Measurements from ENCODE around the gene PSD4. TPM values are rescaled to one million over a fixed set of nuclear protein-coding genes. Genes with fewer than 3 reads are reported as not detected.

The PSD4 gene
- total RNA-seq (2021) = 1.0 and 1.5 TPM in 2 replicates
- long read RNA-seq = 0 reads

DNA sequence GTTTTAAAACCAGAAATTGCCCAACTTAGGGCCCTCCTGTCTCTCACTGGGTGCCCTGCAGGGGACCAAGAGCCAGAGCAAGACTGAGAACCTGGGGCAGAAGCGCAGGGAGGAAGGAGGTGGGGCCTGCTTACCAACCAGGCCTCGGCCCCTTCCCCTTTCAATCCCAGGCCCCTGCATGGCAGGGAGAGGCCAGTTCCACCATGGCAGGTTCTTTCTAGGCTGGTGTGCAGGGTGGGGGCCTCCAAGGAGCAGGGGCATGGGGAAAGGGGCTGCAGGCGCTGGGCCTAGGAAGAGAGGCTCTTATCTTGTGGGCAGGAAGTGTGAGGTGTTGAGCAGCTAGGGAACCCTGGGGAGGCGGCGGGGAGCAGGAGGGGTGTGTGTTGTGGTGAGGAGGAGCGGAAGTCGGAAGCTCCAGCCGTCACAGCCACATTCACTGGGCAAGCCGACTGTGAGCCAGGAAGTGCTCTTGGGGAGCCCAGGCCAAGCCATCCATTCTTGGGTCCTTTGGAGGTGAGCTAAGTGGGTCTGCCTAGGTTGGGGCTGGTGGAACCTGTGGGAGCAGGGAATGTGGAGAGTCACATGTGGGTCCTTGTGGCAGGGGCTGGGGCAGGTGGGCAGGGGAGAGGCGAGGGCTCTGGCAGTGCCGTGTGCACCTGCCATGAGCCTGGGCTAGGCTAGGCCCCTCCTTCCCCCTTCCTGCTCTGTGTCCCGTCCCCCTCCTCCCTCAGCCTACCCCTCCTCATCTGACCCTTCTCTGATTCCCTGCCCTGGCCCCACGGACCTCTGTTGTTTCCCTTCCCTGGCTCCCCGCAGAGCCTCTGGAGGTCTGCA lies at the start of gene PSD4:
Gene PSD4, plus strand, starts transcription at position 430 of the 834 bp plus-strand sequence. CDS start 8,486 bp downstream, outside the sequence.
- no peak within 1 kb of the TSS for H2BK120ac ChIP-seq (ENCODE audit: low read depth, low read length, poor library complexity, severe bottlenecking)
- H4K8ac ChIP-seq (replicated peaks; ENCODE audit: insufficient read length, low read depth, low read length) = no peak within 1 kb of the TSS
- H3K9me3 ChIP-seq (ENCODE audit: control insufficient read depth, low read depth, low read length) = no peaks in the 10 kb centered on the region
- no peaks in the 10 kb centered on the region for H4K20me1 ChIP-seq (ENCODE audit: control insufficient read depth, insufficient read depth, insufficient read length)
- DNase-seq = no peak
- Mint-ChIP-seq H3K4me3 (no peak within 1 kb of the TSS), H3K9me3 (no peaks in the 10 kb centered on the region), H3K27ac (no peak within 1 kb of the TSS; a peak in 1 of 7 replicates), H3K36me3 (ENCODE audit: insufficient read depth in 1 of 3, low read depth in 3 of 3) (no peaks in the 10 kb centered on the region; a peak in 2 of 7 replicates), H3K27me3 (ENCODE audit: low read depth) (peaks cover 3% of the 10 kb centered on the region), H3K4me1 (peaks cover 18 to 21% of the 10 kb centered on the region in 2 experiments)
- no peak within 1 kb of the TSS for H3K9ac ChIP-seq (ENCODE audit: extremely low read depth, insufficient read length, low read length)
- no peak within 1 kb of the TSS for H2BK5ac ChIP-seq (ENCODE audit: insufficient read length, low read length)
- H3K27ac ChIP-seq (ENCODE audit: insufficient read length, low read depth, low read length) = no peak within 1 kb of the TSS
- H2BK15ac ChIP-seq (ENCODE audit: low read depth, low read length) = no peak within 1 kb of the TSS
- H4K91ac ChIP-seq (ENCODE audit: insufficient read length, low read depth, low read length) = no peak within 1 kb of the TSS
- TF ChIP-seq, protein P1, sequence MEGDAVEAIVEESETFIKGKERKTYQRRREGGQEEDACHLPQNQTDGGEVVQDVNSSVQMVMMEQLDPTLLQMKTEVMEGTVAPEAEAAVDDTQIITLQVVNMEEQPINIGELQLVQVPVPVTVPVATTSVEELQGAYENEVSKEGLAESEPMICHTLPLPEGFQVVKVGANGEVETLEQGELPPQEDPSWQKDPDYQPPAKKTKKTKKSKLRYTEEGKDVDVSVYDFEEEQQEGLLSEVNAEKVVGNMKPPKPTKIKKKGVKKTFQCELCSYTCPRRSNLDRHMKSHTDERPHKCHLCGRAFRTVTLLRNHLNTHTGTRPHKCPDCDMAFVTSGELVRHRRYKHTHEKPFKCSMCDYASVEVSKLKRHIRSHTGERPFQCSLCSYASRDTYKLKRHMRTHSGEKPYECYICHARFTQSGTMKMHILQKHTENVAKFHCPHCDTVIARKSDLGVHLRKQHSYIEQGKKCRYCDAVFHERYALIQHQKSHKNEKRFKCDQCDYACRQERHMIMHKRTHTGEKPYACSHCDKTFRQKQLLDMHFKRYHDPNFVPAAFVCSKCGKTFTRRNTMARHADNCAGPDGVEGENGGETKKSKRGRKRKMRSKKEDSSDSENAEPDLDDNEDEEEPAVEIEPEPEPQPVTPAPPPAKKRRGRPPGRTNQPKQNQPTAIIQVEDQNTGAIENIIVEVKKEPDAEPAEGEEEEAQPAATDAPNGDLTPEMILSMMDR (conservative IDR thresholded peaks at IDR 0.05) = no peak
- no peak within 1 kb of the TSS for H3K18ac ChIP-seq (ENCODE audit: insufficient read length, low read depth, low read length)
- no peak within 1 kb of the TSS for H3K4ac ChIP-seq (ENCODE audit: low read depth, low read length)
- H2BK20ac ChIP-seq (ENCODE audit: low read depth, low read length, poor library complexity, severe bottlenecking) = no peak within 1 kb of the TSS
- H3K4me1 ChIP-seq (ENCODE audit: insufficient read depth, low read length) = no peaks in the 10 kb centered on the region; the same call in 1 of the 2 replicates
- H3K4me2 ChIP-seq (ENCODE audit: insufficient read depth, insufficient read length, low read length) = no peak within 1 kb of the TSS
- no peaks in the 10 kb centered on the region for H3K79me1 ChIP-seq (ENCODE audit: insufficient read depth, low read depth, low read length, poor library complexity, severe bottlenecking)
- H2BK12ac ChIP-seq (ENCODE audit: insufficient read length, low read depth, low read length) = no peak within 1 kb of the TSS
- no peak within 1 kb of the TSS for H3T11ph ChIP-seq (ENCODE audit: low read length)
- no peaks in the 10 kb centered on the region for H3K23me2 ChIP-seq (ENCODE audit: insufficient read length, low read depth, low read length, poor library complexity, severe bottlenecking)
- H3K14ac ChIP-seq (ENCODE audit: insufficient read depth, low read length) = no peak within 1 kb of the TSS; the same call in 1 of the 2 replicates
- no peak within 1 kb of the TSS for H4K5ac ChIP-seq (ENCODE audit: insufficient read length, low read depth, low read length)
- H2AK5ac ChIP-seq (ENCODE audit: insufficient read length, low read length) = no peak within 1 kb of the TSS
- no peak within 1 kb of the TSS for H3K23ac ChIP-seq (ENCODE audit: insufficient read length, low read depth, low read length)
- H3K79me2 ChIP-seq (ENCODE audit: insufficient read depth, low read length) = no peaks in the 10 kb centered on the region
- H3K56ac ChIP-seq (ENCODE audit: insufficient read length, low read depth, low read length) = no peak within 1 kb of the TSS
- no peak within 1 kb of the TSS for H2AFZ ChIP-seq (ENCODE audit: low read length)
- no peaks in the 10 kb centered on the region for H3K27me3 ChIP-seq (ENCODE audit: insufficient read depth, low read length)
- no CpG with 5 or more reads among the region's 14 CpGs for WGBS (ENCODE audit: extremely low coverage, insufficient read length, low lambda C conversion rate)
